HG03457 (cell line): ENCODE measurements around the gene TCF7L2.

Source experiments
- ATAC-seq: cut with Tn5 transposase; IDR thresholded peaks from one replicate; pipeline ENCODE4 v1.9.1; 2021; ENCODE audit warnings: moderate number of reproducible peaks; ENCODE audit not compliant: unreplicated experiment

TCF7L2 gene

GRCh38 chr10:113041324-113041723 is 91.3 kb downstream of the TCF7L2 start:
- no peak for ATAC-seq

GRCh38 chr10:113041841-113042750 is 92.0 kb downstream of the TCF7L2 start:
- no peak for ATAC-seq

- ATAC-seq = no peak
Observed at GRCh38 chr10:113042868-113043267, 92.8 kb downstream of the TCF7L2 start.

- ATAC-seq = no peak
Observed at GRCh38 chr10:113044016-113044755, 94.1 kb downstream of the TCF7L2 start.

- no peak for ATAC-seq
Observed at GRCh38 chr10:113045147-113046055, 95.4 kb downstream of the TCF7L2 start.

- no peak for ATAC-seq
Observed at GRCh38 chr10:113047151-113047550, 97.1 kb downstream of the TCF7L2 start.

GRCh38 chr10:113047605-113047962 is 97.5 kb downstream of the TCF7L2 start:
- ATAC-seq = no peak

- no peak for ATAC-seq
Observed at GRCh38 chr10:113047963-113048781, 98.1 kb downstream of the TCF7L2 start.

GRCh38 chr10:113049881-113050280 is 99.8 kb downstream of the TCF7L2 start:
- ATAC-seq = no peak

GRCh38 chr10:113052076-113052830 is 102.2 kb downstream of the TCF7L2 start:
- ATAC-seq = no peak

GRCh38 chr10:113053091-113053490 is 103.0 kb downstream of the TCF7L2 start:
- ATAC-seq = no peak

- ATAC-seq = no peak
Observed at GRCh38 chr10:113053881-113054280, 103.8 kb downstream of the TCF7L2 start.

- no peak for ATAC-seq
Observed at GRCh38 chr10:113055458-113055857, 105.4 kb downstream of the TCF7L2 start.

GRCh38 chr10:113056030-113056429 is 106.0 kb downstream of the TCF7L2 start:
- ATAC-seq = no peak

- ATAC-seq = no peak
Observed at GRCh38 chr10:113056441-113057021, 106.5 kb downstream of the TCF7L2 start.

GRCh38 chr10:113057948-113058522 is 108.0 kb downstream of the TCF7L2 start:
- ATAC-seq = no peak

GRCh38 chr10:113058523-113059370 is 108.7 kb downstream of the TCF7L2 start:
- no peak for ATAC-seq

GRCh38 chr10:113059371-113059780 is 109.3 kb downstream of the TCF7L2 start:
- no peak for ATAC-seq
